ENCODE measurements around the gene BTBD16. TPM values are rescaled to one million over a fixed set of nuclear protein-coding genes. Genes with fewer than 3 reads are reported as not detected.

Gene BTBD16
- total RNA-seq, 1 donor = not detected

- no peak overlapping the region for H3K4me2 ChIP-seq (ENCODE audit: insufficient read depth, low read length)
- H3K4me3 ChIP-seq (ENCODE audit: insufficient read depth, low read length) = no peak overlapping the region
- H4K20me1 ChIP-seq (ENCODE audit: insufficient read depth, low read length) = no peaks in the 10 kb centered on the region
- TF ChIP-seq CTCF (IDR thresholded peaks at IDR 0.05; ENCODE audit: extremely low read depth, low read depth, low read length) = no peak
- peaks cover 16% of the 10 kb centered on the region for H3K27me3 ChIP-seq (ENCODE audit: insufficient read depth, low read length)
- no peaks in the 10 kb centered on the region for H3K9me3 ChIP-seq (ENCODE audit: low read depth, low read length)
- H3K4me1 ChIP-seq (ENCODE audit: insufficient read depth, low read length) = peaks cover 3% of the 10 kb centered on the region
- no peak overlapping the region for H3K27ac ChIP-seq (ENCODE audit: low read depth, low read length)
- no peak for DNase-seq (ENCODE audit: insufficient read length, low spot score, missing footprints)
- H3K79me2 ChIP-seq (ENCODE audit: insufficient read depth, low read length) = no peaks in the 10 kb centered on the region
- H3K36me3 ChIP-seq (ENCODE audit: insufficient read depth, low read length) = no peaks in the 10 kb centered on the region
- H2AFZ ChIP-seq (ENCODE audit: low read length) = no peak overlapping the region
Measured at GRCh38 chr10:122294511-122295450, 23.7 kb downstream of the BTBD16 start.

GRCh38 chr10:122295451-122295809, 24.3 kb downstream of the BTBD16 start:
- H2AFZ ChIP-seq (ENCODE audit: low read length) = no peak overlapping the region
- H3K4me3 ChIP-seq (ENCODE audit: insufficient read depth, low read length) = no peak overlapping the region
- DNase-seq (ENCODE audit: insufficient read length, low spot score, missing footprints) = no peak
- H3K9me3 ChIP-seq (ENCODE audit: low read depth, low read length) = no peaks in the 10 kb centered on the region
- H4K20me1 ChIP-seq (ENCODE audit: insufficient read depth, low read length) = no peaks in the 10 kb centered on the region
- peaks cover 3% of the 10 kb centered on the region for H3K4me1 ChIP-seq (ENCODE audit: insufficient read depth, low read length)
- no peaks in the 10 kb centered on the region for H3K36me3 ChIP-seq (ENCODE audit: insufficient read depth, low read length)
- peaks cover 16% of the 10 kb centered on the region for H3K27me3 ChIP-seq (ENCODE audit: insufficient read depth, low read length)
- no peak for TF ChIP-seq CTCF (IDR thresholded peaks at IDR 0.05; ENCODE audit: extremely low read depth, low read depth, low read length)
- no peaks in the 10 kb centered on the region for H3K79me2 ChIP-seq (ENCODE audit: insufficient read depth, low read length)
- no peak overlapping the region for H3K27ac ChIP-seq (ENCODE audit: low read depth, low read length)
- no peak overlapping the region for H3K4me2 ChIP-seq (ENCODE audit: insufficient read depth, low read length)

GRCh38 chr10:122296363-122297120, 25.4 kb downstream of the BTBD16 start:
- no peak overlapping the region for H3K4me3 ChIP-seq (ENCODE audit: insufficient read depth, low read length)
- peaks cover 16% of the 10 kb centered on the region for H3K27me3 ChIP-seq (ENCODE audit: insufficient read depth, low read length)
- H3K36me3 ChIP-seq (ENCODE audit: insufficient read depth, low read length) = no peaks in the 10 kb centered on the region
- no peaks in the 10 kb centered on the region for H3K79me2 ChIP-seq (ENCODE audit: insufficient read depth, low read length)
- peaks cover 9% of the 10 kb centered on the region for H3K4me1 ChIP-seq (ENCODE audit: insufficient read depth, low read length)
- no peak overlapping the region for H2AFZ ChIP-seq (ENCODE audit: low read length)
- no peak overlapping the region for H3K27ac ChIP-seq (ENCODE audit: low read depth, low read length)
- H4K20me1 ChIP-seq (ENCODE audit: insufficient read depth, low read length) = no peaks in the 10 kb centered on the region
- no peaks in the 10 kb centered on the region for H3K9me3 ChIP-seq (ENCODE audit: low read depth, low read length)
- DNase-seq (ENCODE audit: insufficient read length, low spot score, missing footprints) = no peak
- H3K4me2 ChIP-seq (ENCODE audit: insufficient read depth, low read length) = no peak overlapping the region
- no peak for TF ChIP-seq CTCF (IDR thresholded peaks at IDR 0.05; ENCODE audit: extremely low read depth, low read depth, low read length)

- peaks cover 16% of the 10 kb centered on the region for H3K27me3 ChIP-seq (ENCODE audit: insufficient read depth, low read length)
- H3K4me1 ChIP-seq (ENCODE audit: insufficient read depth, low read length) = peaks cover 12% of the 10 kb centered on the region
- no peaks in the 10 kb centered on the region for H3K9me3 ChIP-seq (ENCODE audit: low read depth, low read length)
- no peak overlapping the region for H3K27ac ChIP-seq (ENCODE audit: low read depth, low read length)
- H2AFZ ChIP-seq (ENCODE audit: low read length) = no peak overlapping the region
- no peak overlapping the region for H3K4me2 ChIP-seq (ENCODE audit: insufficient read depth, low read length)
- no peak for TF ChIP-seq CTCF (IDR thresholded peaks at IDR 0.05; ENCODE audit: extremely low read depth, low read depth, low read length)
- H4K20me1 ChIP-seq (ENCODE audit: insufficient read depth, low read length) = no peaks in the 10 kb centered on the region
- no peaks in the 10 kb centered on the region for H3K36me3 ChIP-seq (ENCODE audit: insufficient read depth, low read length)
- DNase-seq (ENCODE audit: insufficient read length, low spot score, missing footprints) = no peak
- H3K4me3 ChIP-seq (ENCODE audit: insufficient read depth, low read length) = no peak overlapping the region
- H3K79me2 ChIP-seq (ENCODE audit: insufficient read depth, low read length) = no peaks in the 10 kb centered on the region
Measured at GRCh38 chr10:122297583-122297982, 26.5 kb downstream of the BTBD16 start.
